ENCODE data around the gene SLC6A8.

Gene SLC6A8

DNA sequence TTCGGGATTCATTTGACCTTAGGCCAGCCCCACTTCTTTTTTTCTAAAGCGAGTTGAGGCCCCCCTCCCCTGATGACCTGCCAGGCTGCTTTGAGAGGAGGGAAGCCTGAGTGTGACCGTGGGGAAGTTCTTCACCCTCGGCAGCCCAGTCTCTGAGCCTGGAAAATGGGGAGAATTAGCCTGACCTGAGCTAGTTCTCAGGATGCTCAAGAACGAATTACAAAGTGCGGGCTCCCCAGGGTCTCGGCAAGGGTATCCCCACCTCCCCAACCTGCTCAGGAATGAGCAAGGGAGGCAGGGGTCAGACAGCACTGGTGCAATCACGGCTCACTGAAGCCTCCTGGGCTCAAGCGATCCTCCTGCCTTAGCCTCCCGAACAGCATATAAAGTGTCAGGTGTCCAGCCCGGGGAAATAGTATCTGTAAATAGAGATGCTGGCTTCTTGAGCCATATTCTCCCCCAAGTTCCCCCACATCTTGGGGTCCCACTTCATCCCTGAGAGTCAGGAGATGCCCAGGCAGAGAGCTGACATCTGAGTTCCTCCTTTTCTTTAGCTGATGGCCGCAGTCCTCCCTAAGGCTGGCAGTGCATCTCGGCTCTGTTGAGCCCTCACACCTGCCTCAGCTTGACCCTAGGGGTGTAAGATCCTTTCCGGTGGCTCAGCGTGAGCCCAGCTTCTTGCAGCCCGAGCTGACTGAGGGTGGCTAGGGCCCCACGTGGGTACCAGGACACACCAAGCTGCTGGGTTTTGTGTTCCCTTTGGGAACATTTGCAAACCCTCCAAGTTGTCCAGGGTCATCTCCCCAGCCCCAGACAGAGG, 39.2 kb upstream of the SLC6A8 start:
- DNase-seq = no peak

DNA sequence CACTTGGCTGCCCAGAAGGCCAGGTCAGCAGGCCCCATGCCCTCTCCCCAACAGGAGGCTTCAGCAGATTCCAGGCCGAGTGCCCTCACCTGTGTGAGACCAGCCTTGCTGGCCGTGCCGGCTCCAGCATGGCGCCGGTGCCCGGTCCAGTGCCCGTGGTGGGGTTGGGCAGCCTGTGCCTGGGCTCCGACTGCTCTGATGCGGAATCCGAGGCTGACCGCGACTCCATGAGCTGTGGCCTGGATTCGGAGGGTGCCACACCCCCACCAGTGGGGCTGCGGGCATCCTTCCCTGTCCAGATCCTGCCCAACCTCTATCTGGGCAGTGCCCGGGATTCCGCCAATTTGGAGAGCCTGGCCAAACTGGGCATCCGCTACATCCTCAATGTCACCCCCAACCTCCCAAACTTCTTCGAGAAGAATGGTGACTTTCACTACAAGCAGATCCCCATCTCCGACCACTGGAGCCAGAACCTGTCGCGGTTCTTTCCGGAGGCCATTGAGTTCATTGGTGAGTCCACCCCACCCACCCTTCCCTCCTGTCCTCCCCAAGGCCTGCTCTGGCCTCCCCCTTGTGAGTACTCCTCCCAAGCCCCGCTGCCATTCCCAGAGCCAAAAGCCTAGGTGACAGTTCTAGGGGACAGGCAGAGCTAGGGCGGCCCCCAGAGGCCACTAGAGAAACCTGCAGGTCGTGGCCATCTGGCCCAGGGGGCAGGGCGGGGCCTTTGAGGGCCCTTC, 38.4 kb upstream of the SLC6A8 start:
- peak; percentile 62 for DNase-seq

DNA sequence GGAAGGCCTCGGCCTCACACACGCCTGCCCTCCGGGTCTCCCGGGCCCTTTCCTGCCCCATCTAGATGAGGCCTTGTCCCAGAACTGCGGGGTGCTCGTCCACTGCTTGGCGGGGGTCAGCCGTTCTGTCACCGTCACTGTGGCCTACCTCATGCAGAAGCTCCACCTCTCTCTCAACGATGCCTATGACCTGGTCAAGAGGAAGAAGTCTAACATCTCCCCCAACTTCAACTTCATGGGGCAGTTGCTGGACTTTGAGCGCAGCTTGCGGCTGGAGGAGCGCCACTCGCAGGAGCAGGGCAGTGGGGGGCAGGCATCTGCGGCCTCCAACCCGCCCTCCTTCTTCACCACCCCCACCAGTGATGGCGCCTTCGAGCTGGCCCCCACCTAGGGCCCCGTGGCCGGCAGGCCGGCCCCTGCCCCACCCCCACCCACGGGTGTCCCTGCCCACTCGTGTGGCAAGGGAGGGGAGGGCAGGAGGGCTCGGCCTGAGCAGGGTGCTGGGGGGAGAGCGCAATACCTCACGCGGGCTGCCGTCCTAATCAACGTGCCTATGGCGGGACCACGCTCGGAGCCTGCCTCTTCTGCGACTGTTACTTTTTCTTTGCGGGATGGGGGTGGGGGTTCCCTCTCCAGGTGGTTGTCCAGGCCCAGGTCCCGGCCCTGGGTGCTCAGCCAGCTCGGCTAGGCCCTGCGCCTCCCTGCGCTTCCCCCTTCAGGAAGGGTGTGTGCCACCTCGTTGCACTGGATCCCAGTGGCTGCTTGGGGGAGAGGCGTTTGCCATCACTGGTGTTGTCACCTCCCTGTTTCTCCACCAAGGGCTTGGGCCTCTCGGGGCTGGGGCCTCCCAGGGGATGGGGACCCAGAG, 37.6 kb upstream of the SLC6A8 start:
- DNase-seq = no peak

DNA sequence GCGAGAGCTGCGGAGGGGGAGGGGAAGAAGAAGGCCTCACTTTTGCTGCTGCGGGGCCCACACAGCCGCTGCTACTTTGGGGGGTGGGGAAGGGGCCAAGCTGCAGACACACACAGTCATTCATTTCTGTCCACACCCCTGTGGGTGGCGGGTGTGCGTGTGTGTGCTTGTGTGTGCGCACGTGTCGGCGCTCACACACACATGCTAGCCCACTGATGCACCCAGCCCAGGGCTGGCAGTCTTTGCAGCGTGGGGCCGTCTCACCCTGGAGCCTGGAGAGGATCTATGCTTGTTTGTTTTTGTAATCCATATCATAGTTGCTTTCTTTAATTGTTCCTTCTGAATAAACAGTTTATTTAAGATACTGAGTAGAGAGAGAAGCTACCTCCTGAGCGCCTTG, 36.8 kb upstream of the SLC6A8 start:
- DNase-seq = no peak

DNA sequence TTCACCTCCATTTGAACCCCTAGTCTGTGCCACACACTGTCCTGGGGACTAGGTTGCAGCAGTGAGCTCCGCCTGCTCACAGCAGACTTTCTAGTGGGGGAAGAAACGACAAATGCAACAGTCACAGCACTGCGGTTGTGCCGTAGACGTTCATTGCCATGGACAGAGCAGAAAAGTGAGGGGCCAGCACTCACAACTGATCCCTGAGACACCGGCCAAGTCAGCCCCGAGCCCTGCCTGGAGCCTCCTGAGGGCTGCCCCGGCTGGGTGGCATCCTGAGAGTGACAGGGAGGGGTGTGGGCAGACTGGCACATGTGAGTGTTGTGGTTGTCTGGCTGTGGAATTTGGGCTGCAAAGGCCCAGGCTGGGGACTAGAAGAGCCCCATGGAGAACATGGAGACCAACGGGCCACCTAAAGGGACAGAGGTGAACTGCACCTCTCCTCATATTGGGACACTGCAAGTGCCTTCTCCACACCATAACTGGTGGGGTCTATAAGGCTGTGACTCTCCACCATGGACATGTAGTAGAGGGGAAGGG, 36.1 kb upstream of the SLC6A8 start:
- DNase-seq = peak; percentile 13

DNA sequence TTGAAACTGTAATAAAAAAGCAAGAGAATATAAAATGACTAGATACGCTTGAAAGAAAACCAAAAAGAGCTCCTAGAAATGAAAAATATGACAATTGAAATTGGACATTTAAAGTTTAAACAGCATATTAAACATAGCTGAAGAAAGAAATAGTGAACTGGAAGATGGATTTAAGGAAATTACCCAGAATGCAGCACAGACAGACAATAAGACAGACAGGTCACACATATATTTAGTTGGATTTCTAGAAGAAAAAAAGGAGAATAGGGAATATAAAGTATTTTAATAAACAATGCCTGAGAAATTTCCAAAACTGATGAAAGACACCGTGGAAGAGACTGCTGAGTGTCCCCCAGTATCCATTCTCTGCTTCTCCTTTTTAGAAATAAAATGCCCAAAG, 34.2 kb upstream of the SLC6A8 start:
- no peak for DNase-seq

DNA sequence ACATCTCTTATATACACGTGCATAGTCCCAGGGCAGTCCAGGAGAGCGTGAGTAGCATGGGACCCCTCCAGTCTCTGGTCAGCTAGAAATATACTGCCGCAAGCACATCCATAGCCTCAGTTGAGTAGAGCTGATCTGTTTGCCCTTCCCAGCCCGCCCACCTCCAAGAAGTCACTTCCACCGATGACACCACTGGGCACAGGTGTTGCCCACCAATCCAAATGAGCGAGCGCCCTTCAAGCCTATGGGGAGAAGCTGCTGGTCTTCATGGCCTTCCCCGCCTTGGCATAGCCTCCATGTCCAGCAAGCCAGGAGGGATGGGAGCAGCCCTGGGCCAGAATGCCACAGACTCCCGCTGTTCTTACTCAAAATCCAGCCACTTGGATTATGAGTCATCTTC, 30.6 kb upstream of the SLC6A8 start:
- no peak for DNase-seq

DNA sequence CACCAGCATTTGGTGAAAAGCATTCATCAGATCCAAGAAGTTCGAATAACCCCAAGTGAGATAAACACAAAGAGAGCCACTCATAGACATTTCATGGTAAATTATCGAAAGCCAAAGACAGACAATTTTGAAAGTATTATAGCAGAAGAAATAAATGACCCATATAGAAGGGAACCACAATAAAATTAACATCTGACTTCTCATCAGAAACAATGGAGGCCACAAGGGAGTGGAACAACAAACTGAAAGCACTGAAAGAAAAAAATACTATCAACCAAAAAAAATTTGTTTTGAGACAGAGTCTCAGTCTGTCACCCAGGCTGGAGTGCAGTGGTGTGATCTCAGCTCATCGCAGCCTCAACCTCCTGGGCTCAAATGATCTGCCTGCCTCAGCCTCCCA, 28.5 kb upstream of the SLC6A8 start:
- no peak for DNase-seq

DNA sequence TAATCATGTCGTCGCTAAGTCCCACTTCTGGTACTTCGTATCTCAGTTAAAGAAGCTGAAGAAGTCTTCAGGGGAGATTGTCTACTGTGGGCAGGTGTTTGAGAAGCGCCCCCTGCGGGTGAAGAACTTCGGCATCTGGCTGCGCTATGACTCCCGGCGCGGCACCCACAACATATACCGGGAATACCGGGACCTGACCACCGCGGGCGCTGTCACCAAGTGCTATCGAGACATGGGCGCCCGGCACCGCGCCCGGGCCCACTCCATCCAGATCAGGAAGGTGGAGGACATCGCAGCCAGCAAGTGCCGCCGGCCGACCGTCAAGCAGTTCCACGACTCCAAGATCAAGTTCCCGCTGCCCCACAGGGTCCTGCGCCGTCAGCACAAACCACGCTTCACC, 25.5 kb upstream of the SLC6A8 start:
- no peak for DNase-seq

DNA sequence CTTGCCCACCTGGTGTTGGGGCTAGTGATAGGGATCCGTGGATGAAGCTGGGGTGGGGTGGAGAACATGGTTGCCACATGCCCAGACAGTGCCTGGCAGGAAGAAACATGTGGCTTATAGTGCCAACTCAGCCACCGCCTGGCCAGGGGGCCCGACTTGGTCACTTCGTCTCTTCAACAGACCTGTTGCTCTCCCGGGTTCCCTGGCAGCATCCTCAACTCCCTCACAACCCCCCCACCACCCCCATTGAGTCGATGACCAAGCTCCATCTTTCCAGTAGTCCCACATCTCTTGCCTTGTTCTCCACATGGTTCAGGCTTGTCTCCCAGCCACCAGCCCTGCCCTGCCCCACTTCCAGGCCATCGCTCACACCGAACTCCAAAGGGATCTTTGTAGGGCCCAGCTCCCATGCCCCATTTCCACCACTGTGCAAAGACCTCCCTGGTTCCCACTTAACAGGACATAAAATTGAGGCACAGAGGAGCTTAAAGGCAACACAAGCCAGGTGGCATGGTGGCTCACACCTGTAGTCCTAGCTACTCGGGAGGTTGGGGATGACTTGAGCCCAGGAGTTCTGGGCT, 21.9 kb upstream of the SLC6A8 start:
- DNase-seq = no peak

DNA sequence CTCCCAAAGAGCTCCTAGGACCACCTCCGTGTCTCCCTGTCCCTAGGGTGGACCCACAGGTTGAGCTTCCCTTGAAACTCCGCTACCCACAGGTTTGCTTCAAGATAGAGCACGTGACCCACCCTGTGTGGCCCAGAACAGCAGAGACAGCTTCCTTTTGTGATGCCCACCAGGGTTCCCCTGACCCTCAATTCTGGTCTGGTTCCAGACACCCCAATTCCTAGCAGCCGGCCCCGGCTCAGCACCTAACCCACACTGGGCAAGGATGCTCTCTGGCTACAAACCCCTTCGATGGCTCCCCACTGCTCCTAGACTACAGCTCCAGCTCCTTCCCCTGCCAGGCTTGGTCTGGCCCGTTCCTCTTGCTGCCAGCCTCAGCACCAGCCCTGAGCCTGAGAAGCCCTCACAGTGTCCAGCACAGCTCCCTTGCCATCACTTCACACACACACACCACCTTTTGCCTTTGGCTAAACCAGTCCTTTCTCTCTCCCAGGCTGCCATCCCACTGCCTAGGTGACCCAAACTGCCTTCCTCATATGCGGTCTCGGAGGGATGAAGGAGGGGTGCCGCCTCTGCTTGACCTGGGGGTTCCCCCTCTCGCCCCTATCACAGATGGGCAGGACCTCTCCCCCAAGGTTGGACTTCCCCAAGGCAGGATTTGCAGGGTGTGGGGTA, 20.3 kb upstream of the SLC6A8 start:
- no peak for DNase-seq

DNA sequence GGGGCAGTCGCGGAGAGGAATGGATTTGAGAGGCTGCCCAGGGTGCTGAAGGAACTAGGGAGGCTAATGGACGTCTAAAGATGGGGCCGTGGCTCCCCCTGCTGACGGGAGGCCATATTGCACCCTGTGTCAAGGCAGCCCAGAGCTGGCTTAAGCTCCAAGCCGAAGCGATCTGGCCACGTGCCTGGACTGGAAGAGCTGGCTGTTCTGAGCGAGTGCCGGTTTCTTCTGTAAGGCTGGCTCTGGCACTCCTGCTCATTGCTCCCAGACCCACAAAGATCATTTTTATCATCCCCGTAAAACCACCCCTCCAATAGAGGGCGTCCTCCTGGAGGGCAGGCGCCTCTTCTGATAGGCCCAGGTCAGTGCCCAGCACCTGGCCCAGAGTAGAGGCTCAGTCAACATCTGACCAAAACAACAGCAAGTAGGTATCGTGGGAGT, 19.8 kb upstream of the SLC6A8 start:
- DNase-seq = peak; percentile 89

DNA sequence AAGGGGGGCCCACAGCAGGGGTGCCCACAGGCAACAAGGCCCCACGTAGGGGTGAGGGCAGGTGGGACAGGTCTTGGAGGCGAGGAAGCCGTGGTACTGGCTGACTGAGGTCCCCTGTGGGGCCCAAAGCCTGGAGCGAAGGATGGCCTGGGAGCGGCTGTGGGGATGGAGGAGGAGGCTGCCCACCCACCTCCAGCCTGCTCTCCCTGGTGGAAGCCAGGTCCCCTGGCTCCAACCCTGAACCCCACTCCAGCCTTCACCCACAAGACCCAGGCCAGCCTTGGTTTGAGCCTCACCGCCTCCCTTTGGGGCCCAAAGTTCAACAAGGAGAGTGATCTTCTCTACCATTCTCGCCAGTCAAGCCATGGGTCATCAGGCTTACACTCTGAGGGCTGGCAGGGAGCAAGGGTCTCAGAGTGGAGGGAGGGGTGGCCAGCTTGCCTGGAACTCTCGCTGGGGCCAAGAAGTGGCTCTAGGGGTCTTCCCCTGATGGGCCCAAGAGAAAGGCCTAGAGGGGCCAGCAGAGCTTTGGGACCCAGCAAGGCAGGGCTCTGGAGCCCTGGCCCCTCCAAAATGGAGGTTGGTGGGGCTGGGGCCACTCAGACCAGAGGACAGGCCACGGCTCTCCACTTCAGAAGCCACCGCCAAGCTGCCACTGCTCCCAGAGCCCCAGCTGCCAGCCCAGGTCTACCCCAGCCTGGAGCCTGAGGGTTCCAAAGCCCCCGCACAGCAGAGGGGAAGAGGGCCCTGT, 19.1 kb upstream of the SLC6A8 start:
- DNase-seq = no peak

DNA sequence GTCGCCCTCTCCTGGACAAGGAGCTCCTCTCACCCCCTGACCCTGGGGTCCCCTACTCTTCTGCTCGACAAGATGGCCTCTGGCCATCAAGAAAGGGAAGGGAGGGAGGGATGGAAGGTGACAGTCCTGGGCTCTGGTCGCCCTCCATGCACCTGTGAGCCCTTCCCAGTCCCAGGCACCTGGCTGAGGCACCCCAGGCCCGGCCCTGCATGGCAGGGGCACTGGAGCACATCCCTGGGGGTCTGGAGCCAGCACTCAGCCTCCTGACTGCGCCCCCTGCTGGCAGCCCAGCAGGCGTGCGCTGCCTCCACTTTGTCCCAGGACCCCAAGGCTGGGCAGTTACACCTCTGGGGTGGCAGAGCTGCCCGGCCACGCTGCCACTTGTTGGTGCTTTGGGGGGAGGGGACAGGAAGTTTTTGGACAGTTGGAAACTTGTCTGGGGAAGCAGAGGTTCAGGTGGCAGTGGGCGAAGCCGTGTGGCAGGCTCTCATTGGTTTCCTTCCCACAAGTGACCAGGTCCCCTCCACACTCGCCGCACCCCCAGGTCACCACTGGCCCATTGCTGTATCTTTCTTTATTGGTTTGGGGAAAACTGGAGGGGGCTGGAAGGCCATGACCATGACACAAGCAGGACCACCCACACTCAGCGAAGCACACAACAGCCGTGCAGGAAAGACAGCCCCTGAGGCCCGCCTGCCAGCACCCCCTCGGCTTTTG, 18.4 kb upstream of the SLC6A8 start:
- peak; percentile 35 for DNase-seq

DNA sequence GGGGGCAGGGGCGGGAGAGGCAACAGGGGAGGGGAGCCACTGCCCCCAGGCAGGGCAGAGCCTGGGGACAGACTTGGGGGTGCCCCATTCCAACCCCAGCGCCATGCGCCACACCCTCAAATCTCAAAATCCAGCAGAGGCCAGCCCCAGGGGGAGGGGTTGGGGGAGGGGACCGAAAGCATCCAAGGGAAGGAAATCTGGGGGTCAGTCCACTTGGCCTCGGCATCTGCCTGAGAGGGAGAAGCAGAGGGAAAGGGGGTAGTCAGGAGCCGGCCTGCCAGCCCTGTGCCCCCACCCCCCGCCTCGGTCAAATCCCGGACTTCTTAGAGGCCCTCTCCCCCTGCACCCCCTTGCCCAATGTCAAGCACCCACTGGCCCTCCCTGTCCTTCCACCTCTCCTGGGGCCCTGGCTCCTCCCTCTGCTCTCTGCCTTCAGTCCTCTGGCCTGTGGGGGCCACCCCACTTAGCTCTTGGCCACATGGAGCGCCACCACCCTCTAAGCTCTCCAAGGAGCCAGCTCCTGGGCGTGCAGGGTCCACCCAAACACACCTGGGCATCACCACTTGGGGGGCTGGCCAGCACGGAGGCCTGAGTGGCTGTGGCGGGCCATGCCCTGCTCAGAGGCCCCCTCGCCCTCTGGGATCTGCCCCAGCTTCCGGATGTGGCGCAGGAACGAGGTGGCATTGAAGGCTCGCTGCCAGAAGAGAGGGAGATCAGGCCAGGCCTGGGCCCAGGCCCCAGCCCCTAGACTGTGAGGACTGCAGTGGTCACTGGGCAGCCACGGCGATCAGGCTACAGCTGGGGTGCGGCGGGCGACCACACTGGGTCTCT, 17.6 kb upstream of the SLC6A8 start:
- DNase-seq = no peak

DNA sequence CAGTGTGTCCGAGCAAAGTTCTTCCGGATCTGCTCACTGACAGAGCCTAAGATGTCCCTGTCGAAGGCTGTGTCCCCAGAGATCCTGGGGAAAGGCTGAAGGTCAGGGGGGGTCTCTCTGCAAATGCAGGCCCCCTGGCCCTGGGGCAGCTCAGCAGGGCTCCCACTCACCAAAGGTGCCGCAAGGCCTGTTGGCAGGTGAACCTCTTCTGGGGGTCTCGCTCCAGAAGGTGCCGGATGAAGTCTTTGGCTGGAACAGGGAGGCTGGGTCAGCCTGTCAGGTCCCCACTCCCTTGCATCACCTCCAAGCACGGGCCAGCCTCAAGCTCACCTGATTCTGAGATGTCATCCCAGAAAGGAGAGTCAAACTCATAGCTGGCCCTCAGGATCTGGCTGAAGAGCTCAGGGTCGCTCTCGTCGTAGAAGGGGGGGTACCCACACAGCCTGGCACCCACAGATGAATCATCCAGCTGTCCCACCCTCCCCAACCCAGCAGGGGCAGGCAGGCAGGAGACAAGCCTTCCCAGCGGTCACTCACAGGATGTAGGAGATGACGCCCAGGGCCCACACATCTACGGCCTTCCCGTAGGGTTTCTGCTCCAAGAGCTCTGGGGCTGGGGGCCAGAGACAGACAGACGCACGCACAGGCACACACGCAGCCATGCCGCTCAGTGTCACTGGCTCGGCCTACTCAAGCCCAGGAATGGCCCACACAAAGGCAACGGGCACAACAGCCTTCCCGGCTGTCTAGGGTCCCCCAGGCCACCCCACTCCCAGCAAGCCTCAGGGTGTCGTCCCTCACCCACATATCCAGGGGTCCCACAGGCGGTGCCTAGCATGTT, 16.8 kb upstream of the SLC6A8 start:
- DNase-seq = no peak

DNA sequence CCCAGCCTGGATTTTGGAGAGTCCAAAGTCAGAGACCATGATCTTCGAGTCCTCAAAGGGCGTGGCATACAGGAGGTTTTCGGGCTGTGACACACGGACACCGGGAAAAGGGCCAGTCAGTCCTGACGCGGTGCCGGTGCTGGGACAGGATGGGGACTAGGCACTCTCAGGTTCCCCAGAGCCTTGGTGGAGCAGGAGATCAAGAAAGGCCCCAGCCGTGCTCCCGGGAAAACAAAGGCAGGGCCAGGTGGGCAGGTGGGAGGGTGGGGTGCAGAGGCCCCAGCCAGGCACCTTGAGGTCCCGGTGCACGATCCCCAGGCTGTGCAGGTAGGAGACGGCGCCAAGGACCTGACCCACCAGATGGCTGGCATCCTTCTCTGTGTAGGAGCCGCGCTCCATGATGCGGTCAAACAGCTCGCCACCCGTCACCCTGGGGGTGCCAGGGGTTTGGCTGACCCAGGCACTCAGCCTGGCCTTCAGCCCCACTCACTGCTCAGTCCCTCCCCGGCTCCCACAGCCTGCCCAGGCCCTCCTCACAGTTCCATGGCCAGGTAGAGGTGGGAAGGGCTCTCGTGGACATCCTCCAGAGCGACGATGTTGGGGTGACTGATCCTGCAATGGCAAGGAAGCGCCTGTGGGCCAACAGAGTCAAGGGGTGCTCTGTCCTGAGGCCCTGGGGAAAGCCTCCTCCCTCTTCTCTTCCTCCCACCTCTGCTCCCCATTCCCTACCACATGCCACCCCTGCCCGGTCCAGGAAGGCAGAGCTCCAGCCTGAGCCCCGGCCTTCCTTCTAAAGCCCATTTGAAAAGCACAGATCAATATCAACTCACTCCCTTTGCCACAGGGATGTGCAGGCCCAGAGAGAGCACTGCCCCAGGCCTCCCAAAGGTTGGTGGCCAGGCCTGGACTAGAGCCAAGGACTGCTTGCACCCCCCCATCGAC, 15.9 kb upstream of the SLC6A8 start:
- no peak for DNase-seq

Measured in OCI-M1 (cell line).